Effector memory CD4-positive, alpha-beta T cell (primary cell): Measurements from ENCODE around the gene RDX.

ENCODE experiments used
- DNase-seq, 3 donors: peaks; one replicate each; pipeline ENCODE4 v3.0.0-alpha.2; 2020
- H3K27ac ChIP-seq: 2 replicates; pipeline ENCODE4 v1.7.0; 2013; ENCODE audit warnings: mild to moderate bottlenecking, low read length, moderate library complexity; ENCODE audit not compliant: insufficient read depth, poor library complexity, severe bottlenecking
- H3K27me3 ChIP-seq: replicated peaks from 2 replicates; pipeline ENCODE4 v1.7.0; 2013; ENCODE audit warnings: mild to moderate bottlenecking, low read length; ENCODE audit not compliant: insufficient read depth, control insufficient read depth, poor library complexity, severe bottlenecking
- H3K36me3 ChIP-seq: 2 replicates; pipeline ENCODE4 v1.7.0; 2013; ENCODE audit warnings: mild to moderate bottlenecking, low read length, moderate library complexity; ENCODE audit not compliant: control insufficient read depth, insufficient read depth
- H3K4me1 ChIP-seq: 2 replicates; pipeline ENCODE4 v1.7.0; 2013; ENCODE audit warnings: low read length, mild to moderate bottlenecking; ENCODE audit not compliant: control insufficient read depth, insufficient read depth, poor library complexity, severe bottlenecking
- H3K4me3 ChIP-seq: 2 replicates; pipeline ENCODE4 v1.7.0; 2013; ENCODE audit warnings: low read length, low read depth, mild to moderate bottlenecking; ENCODE audit not compliant: insufficient read depth, poor library complexity, severe bottlenecking
- H3K9me3 ChIP-seq: 2 replicates; pipeline ENCODE4 v1.7.0; 2013; ENCODE audit warnings: mild to moderate bottlenecking, low read length, moderate library complexity; ENCODE audit not compliant: control insufficient read depth

The RDX gene

GRCh38 chr11:110249766-110250165, 46.6 kb downstream of the RDX start:
- no peak for DNase-seq
- no peak overlapping the region for H3K27ac ChIP-seq
- H3K27me3 ChIP-seq: no peaks in the 10 kb centered on the region
- H3K36me3 ChIP-seq: peaks cover 7% of the 10 kb centered on the region
- H3K4me3 ChIP-seq: no peak overlapping the region
- no peaks in the 10 kb centered on the region for H3K9me3 ChIP-seq
- H3K4me1 ChIP-seq: no peaks in the 10 kb centered on the region

GRCh38 chr11:110249066-110249465, 47.3 kb downstream of the RDX start:
- Histone ChIP-seq H3K9me3 (no peaks in the 10 kb centered on the region), H3K4me1 (no peaks in the 10 kb centered on the region), H3K27ac (no peak overlapping the region), H3K36me3 (peaks cover 3% of the 10 kb centered on the region), H3K4me3 (no peak overlapping the region), H3K27me3 (no peaks in the 10 kb centered on the region)
- no peak for DNase-seq

DNA sequence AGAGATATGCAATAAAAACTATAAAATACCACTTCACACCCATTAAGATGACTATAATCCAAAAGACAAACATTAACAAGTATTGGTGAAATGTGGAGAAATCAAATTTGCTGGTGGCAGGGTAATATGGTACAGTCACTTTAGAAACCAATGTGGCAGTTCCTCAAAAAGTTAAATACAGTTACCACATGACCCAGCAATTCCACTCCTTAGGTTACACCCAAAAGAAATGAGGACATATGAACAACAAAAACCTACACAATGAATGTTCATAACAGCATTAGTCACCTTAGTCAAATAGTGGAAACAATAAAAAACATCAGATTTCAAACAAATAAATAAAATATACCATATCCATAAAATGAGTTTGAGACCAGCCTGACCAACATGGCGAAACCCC, 52.6 kb downstream of the RDX start:
- Histone ChIP-seq H3K9me3 (no peaks in the 10 kb centered on the region), H3K4me3 (no peak overlapping the region), H3K27ac (no peak overlapping the region), H3K27me3 (no peaks in the 10 kb centered on the region), H3K36me3 (peaks cover 9% of the 10 kb centered on the region), H3K4me1 (no peaks in the 10 kb centered on the region)
- DNase-seq: no peak

- Histone ChIP-seq H3K36me3 (peaks cover 7% of the 10 kb centered on the region), H3K27ac (no peak overlapping the region), H3K9me3 (no peaks in the 10 kb centered on the region), H3K4me3 (no peak overlapping the region), H3K4me1 (no peaks in the 10 kb centered on the region), H3K27me3 (no peaks in the 10 kb centered on the region)
- DNase-seq: no peak
Observed at GRCh38 chr11:110242746-110243145, 53.7 kb downstream of the RDX start.

- Histone ChIP-seq H3K4me1 (no peaks in the 10 kb centered on the region), H3K4me3 (no peak overlapping the region), H3K27ac (no peak overlapping the region), H3K27me3 (no peaks in the 10 kb centered on the region), H3K9me3 (no peaks in the 10 kb centered on the region), H3K36me3 (peaks cover 10% of the 10 kb centered on the region)
- no peak for DNase-seq
Observed at GRCh38 chr11:110242188-110242587, 54.2 kb downstream of the RDX start.

- no peaks in the 10 kb centered on the region for H3K4me1 ChIP-seq
- no peak overlapping the region for H3K4me3 ChIP-seq
- no peaks in the 10 kb centered on the region for H3K9me3 ChIP-seq
- H3K27ac ChIP-seq: no peak overlapping the region
- H3K27me3 ChIP-seq: no peaks in the 10 kb centered on the region
- peaks cover 24% of the 10 kb centered on the region for H3K36me3 ChIP-seq
- no peak for DNase-seq
Observed at GRCh38 chr11:110235966-110236365, 60.4 kb downstream of the RDX start.

DNA sequence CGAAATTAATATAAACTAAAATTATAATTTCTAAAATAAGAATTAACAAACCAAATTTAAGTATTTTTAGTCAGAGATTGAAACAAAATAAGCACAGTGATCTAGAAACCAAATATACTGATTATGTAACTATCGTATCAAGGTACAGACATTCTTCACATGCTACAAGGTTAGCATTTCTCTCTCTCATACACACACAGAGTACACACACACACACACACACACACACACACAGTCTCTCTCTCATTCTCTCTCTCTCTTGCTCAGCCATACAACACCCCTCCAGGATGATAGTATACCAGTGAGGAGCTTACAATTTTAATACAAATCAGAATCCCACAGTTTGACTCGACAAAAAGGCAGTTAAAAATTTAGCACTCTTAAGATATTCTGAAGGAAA, 66.0 kb downstream of the RDX start:
- Histone ChIP-seq H3K36me3 (peaks cover 18% of the 10 kb centered on the region), H3K4me3 (no peak overlapping the region), H3K27ac (no peak overlapping the region), H3K4me1 (no peaks in the 10 kb centered on the region), H3K9me3 (no peaks in the 10 kb centered on the region), H3K27me3 (no peaks in the 10 kb centered on the region)
- DNase-seq: no peak

- Histone ChIP-seq H3K36me3 (no peaks in the 10 kb centered on the region), H3K27me3 (no peaks in the 10 kb centered on the region), H3K9me3 (no peaks in the 10 kb centered on the region), H3K27ac (no peak overlapping the region), H3K4me1 (no peaks in the 10 kb centered on the region), H3K4me3 (no peak overlapping the region)
- DNase-seq: no peak
Observed at GRCh38 chr11:110219006-110219785, 77.2 kb downstream of the RDX start.

GRCh38 chr11:110217936-110218335, 78.5 kb downstream of the RDX start:
- H3K27me3 ChIP-seq: no peaks in the 10 kb centered on the region
- no peak overlapping the region for H3K27ac ChIP-seq
- H3K36me3 ChIP-seq: no peaks in the 10 kb centered on the region
- H3K9me3 ChIP-seq: no peaks in the 10 kb centered on the region
- no peak for DNase-seq
- no peaks in the 10 kb centered on the region for H3K4me1 ChIP-seq
- H3K4me3 ChIP-seq: no peak overlapping the region

DNA sequence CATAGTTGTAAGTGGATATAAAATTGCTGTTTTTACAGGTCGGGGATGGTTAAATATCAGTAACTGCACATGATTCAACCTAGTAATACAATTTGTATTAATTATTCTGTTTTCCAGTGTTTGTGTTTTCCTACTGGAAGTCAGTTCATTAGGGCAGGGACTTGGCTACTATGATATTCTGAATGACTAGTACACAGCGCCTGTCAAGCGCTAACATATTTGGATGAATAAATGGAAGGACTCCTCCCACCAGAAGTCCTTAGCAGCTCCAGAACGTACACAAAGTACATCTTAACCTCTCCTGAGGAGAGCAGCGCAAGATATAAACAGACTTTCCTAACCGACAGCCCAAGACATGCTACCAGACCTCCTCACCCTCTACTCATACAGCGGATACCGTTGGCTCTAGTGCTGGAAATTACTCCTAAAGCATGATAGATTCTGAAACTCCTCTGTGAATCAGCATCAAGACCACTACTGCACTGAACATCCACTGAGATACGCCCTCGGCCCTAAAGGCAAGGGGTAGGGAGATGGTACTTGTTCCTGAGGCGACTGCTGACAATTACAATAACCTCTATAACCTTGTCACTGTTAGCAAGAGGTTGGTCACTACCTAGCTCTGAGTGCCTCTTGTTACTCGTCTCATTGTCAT, 79.1 kb downstream of the RDX start:
- Histone ChIP-seq H3K27ac (no peak overlapping the region), H3K4me1 (no peaks in the 10 kb centered on the region), H3K27me3 (no peaks in the 10 kb centered on the region), H3K9me3 (no peaks in the 10 kb centered on the region), H3K36me3 (no peaks in the 10 kb centered on the region), H3K4me3 (no peak overlapping the region)
- DNase-seq: no peak
